Uterus (tissue), 2 donors: ENCODE data around the gene CIRBP.

Experiments
- POLR2A ChIP-seq, 2 donors: fragments of 450-650 bp; IDR thresholded peaks; one replicate each; pipeline ENCODE4 v1.6.1; 2016; ENCODE audit warnings: antibody characterized with exemption in 2 of 2, mild to moderate bottlenecking in 1 of 2, moderate library complexity in 1 of 2
- TF ChIP-seq, protein P1 (sequence below), 4 experiments: fragments of 200-600 bp in 2 of 4; fragments of 450-650 bp in 2 of 4; sonication (generic) in 2 of 4; IDR thresholded peaks; one replicate each; pipeline ENCODE4 v1.5.1; 2016 to 2019; ENCODE audit warnings: antibody characterized with exemption in 4 of 4, mild to moderate bottlenecking in 2 of 4, moderate library complexity in 1 of 4

DNA sequence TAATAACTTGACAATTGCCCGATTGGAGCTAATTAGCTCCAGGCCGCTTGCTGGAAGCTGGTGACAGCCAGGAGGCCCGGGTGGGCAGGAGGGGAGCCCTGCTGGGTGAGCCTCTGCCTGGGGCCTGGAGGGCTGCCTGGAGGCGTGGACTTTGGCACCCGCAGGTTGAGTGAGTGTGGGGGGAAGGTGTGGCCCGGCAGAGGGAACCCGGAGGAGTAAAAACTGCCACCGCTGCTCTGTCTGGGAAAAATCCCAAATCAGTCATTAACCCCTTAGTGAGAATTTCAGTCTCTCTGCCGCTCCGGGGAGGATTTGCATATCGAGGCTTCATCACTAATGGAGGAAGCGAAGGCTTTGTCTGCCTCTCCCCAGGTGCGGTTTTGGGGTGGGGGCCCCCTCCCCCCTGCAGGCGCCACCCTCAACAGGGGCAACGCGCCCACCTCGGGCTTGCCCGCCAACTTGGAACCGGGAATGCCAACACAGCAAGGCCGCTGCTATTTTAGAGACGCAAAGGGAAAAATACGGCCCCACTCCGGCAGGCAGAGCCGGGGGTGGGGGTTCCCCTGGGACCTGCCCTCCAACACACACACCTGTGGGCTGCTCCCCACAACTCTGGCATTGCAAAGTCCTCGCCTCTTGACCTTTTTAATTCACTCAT lies 22.8 kb downstream of the CIRBP start:
- TF ChIP-seq, protein P1, sequence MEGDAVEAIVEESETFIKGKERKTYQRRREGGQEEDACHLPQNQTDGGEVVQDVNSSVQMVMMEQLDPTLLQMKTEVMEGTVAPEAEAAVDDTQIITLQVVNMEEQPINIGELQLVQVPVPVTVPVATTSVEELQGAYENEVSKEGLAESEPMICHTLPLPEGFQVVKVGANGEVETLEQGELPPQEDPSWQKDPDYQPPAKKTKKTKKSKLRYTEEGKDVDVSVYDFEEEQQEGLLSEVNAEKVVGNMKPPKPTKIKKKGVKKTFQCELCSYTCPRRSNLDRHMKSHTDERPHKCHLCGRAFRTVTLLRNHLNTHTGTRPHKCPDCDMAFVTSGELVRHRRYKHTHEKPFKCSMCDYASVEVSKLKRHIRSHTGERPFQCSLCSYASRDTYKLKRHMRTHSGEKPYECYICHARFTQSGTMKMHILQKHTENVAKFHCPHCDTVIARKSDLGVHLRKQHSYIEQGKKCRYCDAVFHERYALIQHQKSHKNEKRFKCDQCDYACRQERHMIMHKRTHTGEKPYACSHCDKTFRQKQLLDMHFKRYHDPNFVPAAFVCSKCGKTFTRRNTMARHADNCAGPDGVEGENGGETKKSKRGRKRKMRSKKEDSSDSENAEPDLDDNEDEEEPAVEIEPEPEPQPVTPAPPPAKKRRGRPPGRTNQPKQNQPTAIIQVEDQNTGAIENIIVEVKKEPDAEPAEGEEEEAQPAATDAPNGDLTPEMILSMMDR (IDR thresholded peaks at IDR 0.05) = no peak
- no peak for TF ChIP-seq POLR2A (IDR thresholded peaks at IDR 0.05)
